DND-41 (cell line): ENCODE results near the gene DLG2.

Experiments
- ATAC-seq: fragments of 200-7000 bp; cut with Tn5 transposase; 3 replicates; pipeline ENCODE4 v1.9.1; 2021; ENCODE audit warnings: low read depth; ENCODE audit not compliant: insufficient read depth
- DNase-seq: peaks from one replicate; pipeline ENCODE4 v3.0.0-alpha.2; 2020
- H2AFZ ChIP-seq: 2 replicates; pipeline ENCODE4 v1.6.0; 2012; ENCODE audit warnings: low read depth, low read length
- H3K27ac ChIP-seq: 2 replicates; pipeline ENCODE4 v1.5.1; 2012; ENCODE audit warnings: low read length, inconsistent platforms
- H3K27me3 ChIP-seq: fragments of 200-600 bp; sonication (generic); 2 replicates; pipeline ENCODE4 v1.6.0; 2012; ENCODE audit warnings: low read length, mild to moderate bottlenecking, inconsistent platforms; ENCODE audit not compliant: insufficient read depth, poor library complexity
- H3K36me3 ChIP-seq: 2 replicates; pipeline ENCODE4 v1.5.1; 2012; ENCODE audit warnings: low read length, inconsistent platforms; ENCODE audit not compliant: insufficient read depth
- H3K4me1 ChIP-seq: 2 replicates; pipeline ENCODE4 v1.5.1; 2012; ENCODE audit warnings: mild to moderate bottlenecking, low read length; ENCODE audit not compliant: insufficient read depth
- H3K4me2 ChIP-seq: 2 replicates; pipeline ENCODE4 v1.6.0; 2012; ENCODE audit warnings: mild to moderate bottlenecking, moderate library complexity, low read length, inconsistent platforms; ENCODE audit not compliant: insufficient read depth
- H3K4me3 ChIP-seq, 2 experiments: fragments of 200-600 bp in 1 of 2; shearing (Covaris generic) in 1 of 2; 2 replicates each; pipeline ENCODE4 v1.5.1; 2012 to 2016; ENCODE audit warnings: inconsistent platforms in 2 of 2, low read length in 2 of 2, mild to moderate bottlenecking in 2 of 2, low read depth in 1 of 2, moderate library complexity in 1 of 2
- H3K79me2 ChIP-seq: 2 replicates; pipeline ENCODE4 v1.6.0; 2012; ENCODE audit warnings: low read length, inconsistent platforms; ENCODE audit not compliant: insufficient read depth
- H3K9ac ChIP-seq: 2 replicates; pipeline ENCODE4 v1.6.0; 2012; ENCODE audit warnings: low read depth, mild to moderate bottlenecking, inconsistent platforms, low read length, moderate library complexity
- H3K9me3 ChIP-seq: 2 replicates; pipeline ENCODE4 v1.5.1; 2012; ENCODE audit warnings: low read length, moderate library complexity, mild to moderate bottlenecking, inconsistent platforms; ENCODE audit not compliant: insufficient read depth, severe bottlenecking
- H4K20me1 ChIP-seq: 2 replicates; pipeline ENCODE4 v1.6.0; 2012; ENCODE audit warnings: low read length; ENCODE audit not compliant: insufficient read depth
- EZH2 ChIP-seq: IDR thresholded peaks from 3 replicates; pipeline ENCODE4 v1.6.1; 2012; ENCODE audit warnings: borderline replicate concordance, low read depth, mild to moderate bottlenecking, moderate library complexity, low read length, inconsistent platforms; ENCODE audit not compliant: severe bottlenecking
- TF ChIP-seq, protein P1 (sequence below): IDR thresholded peaks from 2 replicates; pipeline ENCODE4 v1.5.1; 2012; ENCODE audit warnings: borderline replicate concordance, low read length, moderate library complexity, mild to moderate bottlenecking; ENCODE audit not compliant: poor library complexity, severe bottlenecking; ENCODE audit errors: extremely low read depth

The DLG2 gene

DNA sequence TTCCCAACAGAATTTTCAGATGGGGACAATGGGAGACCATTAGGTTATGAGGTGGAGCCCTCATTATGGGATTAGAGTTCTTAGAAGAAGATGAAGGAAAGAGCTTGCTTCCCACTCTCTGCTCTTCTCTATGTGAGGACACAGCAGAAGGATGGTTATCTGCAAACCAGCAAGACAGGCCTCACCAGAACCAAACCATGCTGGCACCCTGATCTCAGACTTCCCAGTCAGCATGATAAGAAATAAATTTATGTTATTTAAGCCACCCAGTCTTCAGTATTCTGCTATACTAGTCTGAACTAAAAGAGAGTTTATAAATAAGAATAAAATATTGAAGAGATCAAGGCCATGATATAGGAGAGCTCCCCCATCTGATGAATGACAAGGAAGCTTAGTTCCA is 1394.6 kb downstream of the DLG2 start:
- H3K4me3 ChIP-seq: no peak overlapping the region
- H3K9me3 ChIP-seq: no peaks in the 10 kb centered on the region
- no peaks in the 10 kb centered on the region for H4K20me1 ChIP-seq
- no peaks in the 10 kb centered on the region for H3K4me1 ChIP-seq
- no peak for ATAC-seq
- no peak overlapping the region for H3K9ac ChIP-seq
- no peaks in the 10 kb centered on the region for H3K27me3 ChIP-seq
- DNase-seq: no peak
- H3K4me2 ChIP-seq: no peak overlapping the region
- no peak overlapping the region for H3K27ac ChIP-seq
- no peaks in the 10 kb centered on the region for H3K36me3 ChIP-seq
- TF ChIP-seq, protein P1, sequence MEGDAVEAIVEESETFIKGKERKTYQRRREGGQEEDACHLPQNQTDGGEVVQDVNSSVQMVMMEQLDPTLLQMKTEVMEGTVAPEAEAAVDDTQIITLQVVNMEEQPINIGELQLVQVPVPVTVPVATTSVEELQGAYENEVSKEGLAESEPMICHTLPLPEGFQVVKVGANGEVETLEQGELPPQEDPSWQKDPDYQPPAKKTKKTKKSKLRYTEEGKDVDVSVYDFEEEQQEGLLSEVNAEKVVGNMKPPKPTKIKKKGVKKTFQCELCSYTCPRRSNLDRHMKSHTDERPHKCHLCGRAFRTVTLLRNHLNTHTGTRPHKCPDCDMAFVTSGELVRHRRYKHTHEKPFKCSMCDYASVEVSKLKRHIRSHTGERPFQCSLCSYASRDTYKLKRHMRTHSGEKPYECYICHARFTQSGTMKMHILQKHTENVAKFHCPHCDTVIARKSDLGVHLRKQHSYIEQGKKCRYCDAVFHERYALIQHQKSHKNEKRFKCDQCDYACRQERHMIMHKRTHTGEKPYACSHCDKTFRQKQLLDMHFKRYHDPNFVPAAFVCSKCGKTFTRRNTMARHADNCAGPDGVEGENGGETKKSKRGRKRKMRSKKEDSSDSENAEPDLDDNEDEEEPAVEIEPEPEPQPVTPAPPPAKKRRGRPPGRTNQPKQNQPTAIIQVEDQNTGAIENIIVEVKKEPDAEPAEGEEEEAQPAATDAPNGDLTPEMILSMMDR: no peak
- no peak for TF ChIP-seq EZH2
- H2AFZ ChIP-seq: no peak overlapping the region
- H3K79me2 ChIP-seq: no peaks in the 10 kb centered on the region

DNA sequence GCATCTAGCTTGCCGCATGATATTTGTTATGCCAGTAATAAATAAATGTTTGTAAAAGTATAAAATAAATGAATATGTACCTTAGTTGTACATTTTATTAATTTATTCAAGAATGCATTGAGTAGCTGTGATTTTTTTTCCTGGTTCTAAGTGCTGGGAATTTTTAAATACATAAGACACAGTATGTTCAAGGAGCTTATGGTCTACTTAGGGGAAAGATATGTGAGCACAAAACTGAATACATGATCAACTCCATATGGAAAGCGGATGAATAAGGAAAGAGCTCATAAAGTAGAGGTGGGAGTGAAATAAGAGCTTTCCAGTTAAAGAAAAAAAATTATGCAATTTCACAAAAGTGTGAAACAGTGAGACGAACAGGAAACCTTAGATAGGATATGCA is 1396.7 kb downstream of the DLG2 start:
- Histone ChIP-seq H3K27ac (no peak overlapping the region), H3K27me3 (no peaks in the 10 kb centered on the region), H2AFZ (no peak overlapping the region), H3K4me1 (no peaks in the 10 kb centered on the region), H3K9me3 (no peaks in the 10 kb centered on the region), H3K4me2 (no peak overlapping the region), H3K4me3 (no peak overlapping the region), H4K20me1 (no peaks in the 10 kb centered on the region), H3K9ac (no peak overlapping the region), H3K36me3 (no peaks in the 10 kb centered on the region), H3K79me2 (no peaks in the 10 kb centered on the region)
- DNase-seq (no peak), ATAC-seq (no peak)
- TF ChIP-seq, protein P1: no peak
- TF ChIP-seq EZH2: no peak

DNA sequence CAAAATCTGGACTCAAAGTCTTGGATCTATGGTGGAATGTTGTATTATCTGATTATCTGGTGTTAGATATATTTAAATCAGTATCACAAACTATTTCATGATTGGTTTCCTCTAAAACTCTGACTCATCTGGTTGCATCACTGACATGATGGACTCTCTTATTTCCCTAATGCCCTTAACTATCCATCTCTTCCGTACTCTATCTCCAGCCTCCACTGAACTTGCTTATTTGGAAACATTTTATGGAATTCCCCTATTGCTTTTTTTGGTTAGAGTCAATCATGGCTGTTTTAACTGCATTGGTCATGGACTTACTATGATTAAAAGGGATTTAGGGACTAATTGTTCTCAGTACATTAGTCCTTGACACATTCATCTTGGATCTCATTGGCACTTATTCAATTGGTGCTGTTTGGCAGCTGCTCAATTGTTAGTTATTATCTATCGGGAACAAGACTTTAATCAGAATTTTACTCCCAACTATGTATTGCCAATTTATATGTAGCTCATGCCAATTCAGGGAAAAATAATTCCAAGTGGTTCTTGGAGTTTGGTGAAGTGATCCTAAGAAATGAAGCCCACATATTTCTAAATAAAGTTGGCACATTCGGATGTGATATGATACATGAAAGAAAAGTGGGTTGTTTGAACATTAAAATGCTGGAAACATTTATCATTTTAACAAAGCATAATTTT is 1399.0 kb downstream of the DLG2 start:
- Histone ChIP-seq H3K79me2 (no peaks in the 10 kb centered on the region), H3K4me2 (no peak overlapping the region), H2AFZ (no peak overlapping the region), H3K27ac (no peak overlapping the region), H3K9ac (no peak overlapping the region), H4K20me1 (no peaks in the 10 kb centered on the region), H3K4me1 (no peaks in the 10 kb centered on the region), H3K36me3 (no peaks in the 10 kb centered on the region), H3K27me3 (no peaks in the 10 kb centered on the region), H3K9me3 (no peaks in the 10 kb centered on the region), H3K4me3 (no peak overlapping the region)
- ATAC-seq (no peak), DNase-seq (no peak)
- TF ChIP-seq EZH2: no peak
- TF ChIP-seq, protein P1: no peak
